Loucy (cell line): ENCODE data around the gene MIA2.
"Not testable (repeated sequence)": the region's sequence is repeated elsewhere in the genome, so short reads cannot be mapped to it uniquely, and the experiment has no call there.

Experiments
- H2AFZ ChIP-seq: fragments of 200-600 bp; sonication (generic); 2 replicates; pipeline ENCODE4 v1.6.0; 2016; ENCODE audit warnings: antibody characterized with exemption, mild to moderate bottlenecking, low read length, moderate library complexity
- H3F3A ChIP-seq: fragments of 200-600 bp; 2 replicates; pipeline ENCODE4 v1.6.0; 2016; ENCODE audit warnings: antibody characterized with exemption, low read depth, mild to moderate bottlenecking
- H3K27me3 ChIP-seq: fragments of 200-600 bp; sonication (generic); 2 replicates; pipeline ENCODE4 v1.6.1; 2014; ENCODE audit warnings: low read length, mild to moderate bottlenecking; ENCODE audit not compliant: insufficient read depth, poor library complexity, severe bottlenecking
- H3K36me3 ChIP-seq: fragments of 200-600 bp; sonication (generic); 2 replicates; pipeline ENCODE4 v1.6.1; 2016; ENCODE audit warnings: low read length; ENCODE audit not compliant: insufficient read depth
- H3K4me1 ChIP-seq: fragments of 200-600 bp; sonication (generic); 2 replicates; pipeline ENCODE4 v1.5.1; 2014; ENCODE audit warnings: low read length, mild to moderate bottlenecking; ENCODE audit not compliant: insufficient read depth, poor library complexity, severe bottlenecking
- H3K4me2 ChIP-seq: fragments of 200-600 bp; sonication (generic); 2 replicates; pipeline ENCODE4 v1.6.0; 2014; ENCODE audit warnings: antibody characterized with exemption, low read length, low read depth, mild to moderate bottlenecking; ENCODE audit not compliant: poor library complexity, severe bottlenecking
- H3K4me3 ChIP-seq: fragments of 200-600 bp; sonication (generic); 2 replicates; pipeline ENCODE4 v1.5.1; 2014; ENCODE audit warnings: low read length, mild to moderate bottlenecking, mixed read lengths; ENCODE audit not compliant: poor library complexity, severe bottlenecking
- H3K79me2 ChIP-seq: fragments of 200-600 bp; sonication (generic); 2 replicates; pipeline ENCODE4 v1.6.1; 2014; ENCODE audit warnings: low read length; ENCODE audit not compliant: insufficient read depth
- H3K9ac ChIP-seq: fragments of 200-600 bp; sonication (generic); 2 replicates; pipeline ENCODE4 v1.6.0; 2014; ENCODE audit warnings: mild to moderate bottlenecking, low read depth, low read length, moderate library complexity; ENCODE audit not compliant: poor library complexity, severe bottlenecking
- H3K9me2 ChIP-seq: fragments of 200-600 bp; sonication (generic); replicated peaks from 2 replicates; pipeline ENCODE4 v1.6.1; 2016; ENCODE audit warnings: low read depth, low read length, mixed read lengths
- H3K9me3 ChIP-seq: fragments of 200-600 bp; sonication (generic); 2 replicates; pipeline ENCODE4 v1.6.1; 2014; ENCODE audit warnings: mild to moderate bottlenecking, antibody characterized with exemption, low read length, low read depth; ENCODE audit not compliant: insufficient read depth
- H4K20me1 ChIP-seq: fragments of 200-600 bp; sonication (generic); 2 replicates; pipeline ENCODE4 v1.6.0; 2014; ENCODE audit warnings: antibody characterized with exemption, low read length, mild to moderate bottlenecking; ENCODE audit not compliant: insufficient read depth, poor library complexity, severe bottlenecking
- EZH2phosphoT487 ChIP-seq: fragments of 200-600 bp; IDR thresholded peaks from 2 replicates; pipeline ENCODE4 v1.6.1; 2018; ENCODE audit warnings: antibody characterized with exemption, mild to moderate bottlenecking, moderate library complexity, borderline replicate concordance
- TF ChIP-seq, protein P1 (sequence below): fragments of 200-600 bp; sonication (generic); conservative IDR thresholded peaks from 2 replicates; pipeline ENCODE4 v1.5.1; 2014; ENCODE audit warnings: mild to moderate bottlenecking, antibody characterized with exemption, low read length

The MIA2 gene

DNA sequence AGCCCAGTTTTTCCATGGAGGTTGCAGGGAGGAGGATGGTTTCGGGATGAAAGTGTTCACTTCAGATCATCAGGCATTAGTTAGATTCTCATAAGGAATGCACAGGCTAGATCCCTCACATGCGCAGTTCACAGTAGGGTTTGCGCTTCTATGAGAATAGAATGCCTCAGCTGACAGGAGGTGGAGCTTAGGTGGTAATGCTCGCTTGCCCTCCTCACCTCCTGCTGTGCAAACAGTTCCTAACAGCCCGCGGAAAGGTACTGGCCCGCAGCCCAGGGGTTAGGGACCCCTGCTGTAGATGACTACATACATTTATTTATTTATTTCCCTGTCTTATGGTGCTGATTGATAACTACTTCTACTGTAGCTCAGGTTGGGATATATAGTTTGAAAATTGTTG lies 105.3 kb downstream of the MIA2 start:
- peaks cover 5% of the 10 kb centered on the region for H3K27me3 ChIP-seq
- peaks cover 8% of the 10 kb centered on the region; the same call in 1 of the 2 replicates for H3K36me3 ChIP-seq
- H3F3A ChIP-seq: no peaks in the 10 kb centered on the region
- H3K9me3 ChIP-seq: no peaks in the 10 kb centered on the region
- no peaks in the 10 kb centered on the region for H3K9me2 ChIP-seq
- peaks cover 3% of the 10 kb centered on the region for H3K4me1 ChIP-seq
- H4K20me1 ChIP-seq: peaks cover 33% of the 10 kb centered on the region
- no peak for TF ChIP-seq EZH2phosphoT487
- TF ChIP-seq, protein P1, sequence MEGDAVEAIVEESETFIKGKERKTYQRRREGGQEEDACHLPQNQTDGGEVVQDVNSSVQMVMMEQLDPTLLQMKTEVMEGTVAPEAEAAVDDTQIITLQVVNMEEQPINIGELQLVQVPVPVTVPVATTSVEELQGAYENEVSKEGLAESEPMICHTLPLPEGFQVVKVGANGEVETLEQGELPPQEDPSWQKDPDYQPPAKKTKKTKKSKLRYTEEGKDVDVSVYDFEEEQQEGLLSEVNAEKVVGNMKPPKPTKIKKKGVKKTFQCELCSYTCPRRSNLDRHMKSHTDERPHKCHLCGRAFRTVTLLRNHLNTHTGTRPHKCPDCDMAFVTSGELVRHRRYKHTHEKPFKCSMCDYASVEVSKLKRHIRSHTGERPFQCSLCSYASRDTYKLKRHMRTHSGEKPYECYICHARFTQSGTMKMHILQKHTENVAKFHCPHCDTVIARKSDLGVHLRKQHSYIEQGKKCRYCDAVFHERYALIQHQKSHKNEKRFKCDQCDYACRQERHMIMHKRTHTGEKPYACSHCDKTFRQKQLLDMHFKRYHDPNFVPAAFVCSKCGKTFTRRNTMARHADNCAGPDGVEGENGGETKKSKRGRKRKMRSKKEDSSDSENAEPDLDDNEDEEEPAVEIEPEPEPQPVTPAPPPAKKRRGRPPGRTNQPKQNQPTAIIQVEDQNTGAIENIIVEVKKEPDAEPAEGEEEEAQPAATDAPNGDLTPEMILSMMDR: no peak
- no peak overlapping the region for H3K4me2 ChIP-seq
- H2AFZ ChIP-seq: no peak overlapping the region
- no peak overlapping the region for H3K4me3 ChIP-seq
- no peaks in the 10 kb centered on the region for H3K79me2 ChIP-seq
- no peak overlapping the region for H3K9ac ChIP-seq

DNA sequence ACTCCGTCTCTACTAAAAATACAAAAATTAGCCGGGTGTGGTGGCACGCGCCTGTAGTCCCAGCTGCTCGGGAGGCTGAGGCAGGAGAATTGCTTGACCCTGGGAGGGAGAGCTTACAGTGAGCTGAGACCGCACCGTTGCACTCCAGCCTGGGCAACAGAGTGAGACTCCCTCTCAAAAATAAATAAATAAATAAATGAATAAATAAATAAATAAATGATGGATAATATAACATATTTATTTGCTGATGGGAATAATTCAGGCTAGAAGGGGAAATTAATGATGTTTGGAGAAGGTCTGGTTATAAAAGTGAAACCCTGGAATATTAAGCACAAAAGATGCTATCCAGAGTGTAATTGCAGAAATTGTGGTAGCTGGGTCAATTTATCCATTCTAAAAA lies 107.4 kb downstream of the MIA2 start:
- not testable (repeated sequence) for H2AFZ ChIP-seq, H3K79me2 ChIP-seq, H3K4me3 ChIP-seq, H3K36me3 ChIP-seq, H3K4me2 ChIP-seq, H3K9me2 ChIP-seq, H3K9ac ChIP-seq, H3K9me3 ChIP-seq, H3K27me3 ChIP-seq, H3K4me1 ChIP-seq, H3F3A ChIP-seq
- peaks cover 39% of the 10 kb centered on the region for H4K20me1 ChIP-seq

DNA sequence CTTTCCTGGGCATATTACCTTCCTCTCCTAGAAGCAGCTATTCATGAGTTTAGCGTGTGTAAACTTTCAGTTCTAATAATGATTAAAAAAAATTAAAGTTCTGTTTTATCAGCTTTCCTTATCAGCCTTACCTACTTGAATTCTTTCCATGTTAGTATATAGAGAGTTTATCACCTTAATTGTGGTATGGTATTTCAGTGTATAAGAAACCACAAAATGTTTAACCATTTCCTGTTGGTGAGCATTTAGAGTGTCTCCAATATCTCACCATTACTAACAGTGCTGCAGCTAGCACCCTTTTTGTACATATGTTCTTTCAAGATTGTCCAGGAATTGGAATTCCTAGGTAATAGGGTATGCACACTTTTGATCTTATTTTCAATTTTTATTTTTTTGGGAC lies 109.1 kb downstream of the MIA2 start:
- H4K20me1 ChIP-seq: peaks cover 39% of the 10 kb centered on the region
- H3K36me3 ChIP-seq: peaks cover 10% of the 10 kb centered on the region
- H2AFZ ChIP-seq: no peak overlapping the region
- no peak overlapping the region for H3K4me2 ChIP-seq
- H3K9me2 ChIP-seq: no peaks in the 10 kb centered on the region
- TF ChIP-seq, protein P1: no peak
- peak; percentile 73 for TF ChIP-seq EZH2phosphoT487
- H3K27me3 ChIP-seq: peaks cover 9% of the 10 kb centered on the region
- H3F3A ChIP-seq: 0 out of 2 replicates have a peak, but pooled peaks cover 2% of the 10 kb centered on the region
- H3K9ac ChIP-seq: no peak overlapping the region
- H3K9me3 ChIP-seq: no peaks in the 10 kb centered on the region
- H3K4me1 ChIP-seq: peaks cover 3% of the 10 kb centered on the region
- H3K79me2 ChIP-seq: no peaks in the 10 kb centered on the region
- H3K4me3 ChIP-seq: no peak overlapping the region

DNA sequence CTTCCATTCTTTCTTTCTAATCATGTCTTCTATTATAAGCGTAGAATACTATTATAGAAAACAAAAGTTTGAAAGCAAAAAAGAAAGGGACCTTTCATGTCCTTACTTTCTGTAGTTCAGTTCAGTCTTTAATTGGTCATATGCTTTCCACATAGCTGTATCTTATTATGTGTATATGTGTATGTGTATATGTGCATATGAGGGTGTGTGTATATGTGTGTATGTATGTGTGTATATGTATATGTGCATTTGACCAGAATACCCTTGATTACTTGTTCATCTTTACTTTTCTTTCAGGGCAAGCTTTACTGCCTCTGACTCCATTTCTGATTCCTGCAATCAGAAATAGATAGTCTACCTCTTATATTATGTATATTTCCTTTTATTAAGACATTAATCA lies 109.9 kb downstream of the MIA2 start:
- no peaks in the 10 kb centered on the region for H3K79me2 ChIP-seq
- peaks cover 7% of the 10 kb centered on the region for H3K36me3 ChIP-seq
- no peaks in the 10 kb centered on the region for H3K9me3 ChIP-seq
- no peak overlapping the region for H3K9ac ChIP-seq
- H3F3A ChIP-seq: 0 out of 2 replicates have a peak, but pooled peaks cover 2% of the 10 kb centered on the region
- peaks cover 3% of the 10 kb centered on the region for H3K4me1 ChIP-seq
- TF ChIP-seq EZH2phosphoT487: no peak
- TF ChIP-seq, protein P1: no peak
- no peak overlapping the region for H2AFZ ChIP-seq
- H4K20me1 ChIP-seq: peaks cover 39% of the 10 kb centered on the region
- H3K27me3 ChIP-seq: peaks cover 9% of the 10 kb centered on the region
- H3K9me2 ChIP-seq: no peaks in the 10 kb centered on the region
- no peak overlapping the region for H3K4me2 ChIP-seq
- no peak overlapping the region for H3K4me3 ChIP-seq
